A549 (cell line): ENCODE data around the gene ST3GAL5.

Experiments used
- EHMT2 ChIP-seq: fragments of 200-600 bp; sonication (generic); IDR thresholded peaks from 2 replicates; pipeline ENCODE4 v1.6.1; 2016; ENCODE audit warnings: antibody characterized with exemption, low read depth, mild to moderate bottlenecking, moderate library complexity
- KDM5A ChIP-seq: fragments of 200-600 bp; sonication (generic); IDR thresholded peaks from 2 replicates; pipeline ENCODE4 v1.6.1; 2016; ENCODE audit warnings: antibody characterized with exemption, mild to moderate bottlenecking
- RAD21 ChIP-seq, 2 experiments: fragments of >200 bp in 1 of 2; sonication (Bioruptor Twin) in 1 of 2; formaldehyde crosslinking in 1 of 2; IDR thresholded peaks in 1 of 2; conservative IDR thresholded peaks in 1 of 2; 2 replicates in 1 of 2; 3 replicates in 1 of 2; pipeline ENCODE4 v1.6.1; 2012 to 2018; ENCODE audit warnings: inconsistent platforms in 1 of 2
- RFX5 ChIP-seq: fragments of 450-650 bp; IDR thresholded peaks from 2 replicates; pipeline ENCODE4 v1.7.1; 2014; ENCODE audit warnings: antibody characterized with exemption, mild to moderate bottlenecking, moderate library complexity
- TP53 ChIP-seq: fragments of 250-450 bp; sonication (Bioruptor Pico); IDR thresholded peaks from 2 replicates; pipeline ENCODE4 v1.5.0; 2021; ENCODE audit warnings: mild to moderate bottlenecking, moderate library complexity
- ZSCAN20 ChIP-seq: fragments of 250-450 bp; sonication (Bioruptor Pico); IDR thresholded peaks from 2 replicates; pipeline ENCODE4 v1.8.0; 2022; ENCODE audit warnings: mild to moderate bottlenecking, moderate library complexity
- TF ChIP-seq, protein P1 (sequence below): IDR thresholded peaks from 2 replicates; pipeline ENCODE4 v1.6.1; 2012
- TF ChIP-seq, protein P2 (sequence below): fragments of >200 bp; sonication (Bioruptor Twin); formaldehyde crosslinking; IDR thresholded peaks from 3 replicates; pipeline ENCODE4 v1.5.1; 2016
- TF ChIP-seq, protein P3 (sequence below): fragments of 150-350 bp; IDR thresholded peaks from 2 replicates; pipeline ENCODE4 v1.6.1; 2014; ENCODE audit warnings: low read depth, mild to moderate bottlenecking, low read length

DNA sequence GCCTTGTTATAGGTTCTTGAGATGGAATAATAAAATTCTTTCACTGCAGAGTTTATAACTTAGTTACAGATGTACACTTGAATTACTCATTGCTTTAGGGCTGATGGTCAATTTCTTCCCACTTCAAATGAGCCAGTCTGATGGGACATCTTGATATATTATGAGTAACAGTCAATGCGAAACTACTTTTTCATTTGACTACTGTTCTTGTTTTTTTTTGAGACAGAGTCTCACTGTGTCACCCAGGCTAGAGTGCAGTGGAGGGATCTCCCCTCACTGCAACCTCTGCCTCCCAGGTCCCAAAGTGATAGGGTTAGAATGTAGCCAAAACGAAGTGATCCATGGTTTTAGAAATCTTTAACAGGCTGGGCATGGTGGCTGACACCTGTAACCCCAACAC is 57.1 kb downstream of the ST3GAL5 start:
- no peak for TF ChIP-seq EHMT2
- TF ChIP-seq, protein P1, sequence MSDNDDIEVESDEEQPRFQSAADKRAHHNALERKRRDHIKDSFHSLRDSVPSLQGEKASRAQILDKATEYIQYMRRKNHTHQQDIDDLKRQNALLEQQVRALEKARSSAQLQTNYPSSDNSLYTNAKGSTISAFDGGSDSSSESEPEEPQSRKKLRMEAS: no peak
- no peak for TF ChIP-seq RAD21 (conservative IDR thresholded peaks at IDR 0.05 in 1 of 2, IDR thresholded peaks at IDR 0.05 in 1 of 2)
- TF ChIP-seq KDM5A: no peak
- TF ChIP-seq, protein P2, sequence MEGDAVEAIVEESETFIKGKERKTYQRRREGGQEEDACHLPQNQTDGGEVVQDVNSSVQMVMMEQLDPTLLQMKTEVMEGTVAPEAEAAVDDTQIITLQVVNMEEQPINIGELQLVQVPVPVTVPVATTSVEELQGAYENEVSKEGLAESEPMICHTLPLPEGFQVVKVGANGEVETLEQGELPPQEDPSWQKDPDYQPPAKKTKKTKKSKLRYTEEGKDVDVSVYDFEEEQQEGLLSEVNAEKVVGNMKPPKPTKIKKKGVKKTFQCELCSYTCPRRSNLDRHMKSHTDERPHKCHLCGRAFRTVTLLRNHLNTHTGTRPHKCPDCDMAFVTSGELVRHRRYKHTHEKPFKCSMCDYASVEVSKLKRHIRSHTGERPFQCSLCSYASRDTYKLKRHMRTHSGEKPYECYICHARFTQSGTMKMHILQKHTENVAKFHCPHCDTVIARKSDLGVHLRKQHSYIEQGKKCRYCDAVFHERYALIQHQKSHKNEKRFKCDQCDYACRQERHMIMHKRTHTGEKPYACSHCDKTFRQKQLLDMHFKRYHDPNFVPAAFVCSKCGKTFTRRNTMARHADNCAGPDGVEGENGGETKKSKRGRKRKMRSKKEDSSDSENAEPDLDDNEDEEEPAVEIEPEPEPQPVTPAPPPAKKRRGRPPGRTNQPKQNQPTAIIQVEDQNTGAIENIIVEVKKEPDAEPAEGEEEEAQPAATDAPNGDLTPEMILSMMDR: no peak
- no peak for TF ChIP-seq RFX5
- TF ChIP-seq, protein P3, sequence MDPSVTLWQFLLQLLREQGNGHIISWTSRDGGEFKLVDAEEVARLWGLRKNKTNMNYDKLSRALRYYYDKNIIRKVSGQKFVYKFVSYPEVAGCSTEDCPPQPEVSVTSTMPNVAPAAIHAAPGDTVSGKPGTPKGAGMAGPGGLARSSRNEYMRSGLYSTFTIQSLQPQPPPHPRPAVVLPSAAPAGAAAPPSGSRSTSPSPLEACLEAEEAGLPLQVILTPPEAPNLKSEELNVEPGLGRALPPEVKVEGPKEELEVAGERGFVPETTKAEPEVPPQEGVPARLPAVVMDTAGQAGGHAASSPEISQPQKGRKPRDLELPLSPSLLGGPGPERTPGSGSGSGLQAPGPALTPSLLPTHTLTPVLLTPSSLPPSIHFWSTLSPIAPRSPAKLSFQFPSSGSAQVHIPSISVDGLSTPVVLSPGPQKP: no peak
- no peak for TF ChIP-seq ZSCAN20 (CRISPR knock-in tag)
- TF ChIP-seq TP53 (CRISPR knock-in tag): no peak
